H1 (cell line): Measurements from ENCODE around the gene PPIL4. TPM values are rescaled to one million over a fixed set of nuclear protein-coding genes. Genes with fewer than 3 reads are reported as not detected.

Source experiments
- CTCF ChIA-PET: fragments of 300-600 bp; sonication (Branson Sonifier 250); formaldehyde crosslinking; loops from one replicate; lab custom pipeline; 2021; ENCODE audit not compliant: partially characterized antibody; lab: Charles Lee
- POLR2A ChIA-PET: fragments of 300-600 bp; sonication (Branson Sonifier 250); formaldehyde crosslinking; loops from one replicate; lab custom pipeline; 2021; ENCODE audit warnings: inconsistent platforms; ENCODE audit not compliant: partially characterized antibody; lab: Charles Lee
- DNase-seq, 2 experiments: peaks; one replicate each; pipeline versions ENCODE4 v3.0.0 to v3.0.0-alpha.2; 2010 to 2022; ENCODE audit warnings: low spot score in 2 of 2, low read depth in 1 of 2, mixed read lengths in 1 of 2
- FAIRE-seq: peaks from 2 replicates; lab custom pipeline; 2011; peaks lifted over from hg19 to GRCh38; lab: Jason Lieb, UNC
- H2AFZ ChIP-seq: 2 replicates; pipeline ENCODE4 v1.8.1; 2012; ENCODE audit warnings: low read length, inconsistent platforms
- H2AK5ac ChIP-seq: 2 replicates; pipeline ENCODE4 v1.6.1; 2013; ENCODE audit warnings: low read depth, low read length
- H2BK120ac ChIP-seq: replicated peaks from 2 replicates; pipeline ENCODE3; 2013; ENCODE audit warnings: low read depth, low read length, inconsistent platforms
- H2BK12ac ChIP-seq: 2 replicates; pipeline ENCODE4 v1.6.1; 2013; ENCODE audit warnings: low read depth, low read length
- H2BK15ac ChIP-seq: 2 replicates; pipeline ENCODE4 v1.6.1; 2013; ENCODE audit warnings: low read length
- H2BK20ac ChIP-seq: 2 replicates; pipeline ENCODE4 v1.6.1; 2013; ENCODE audit warnings: low read length
- H2BK5ac ChIP-seq: 2 replicates; pipeline ENCODE4 v1.6.1; 2013; ENCODE audit warnings: low read depth, low read length
- H3K14ac ChIP-seq: 2 replicates; pipeline ENCODE4 v1.6.1; 2013; ENCODE audit warnings: inconsistent platforms; ENCODE audit not compliant: insufficient read length
- H3K18ac ChIP-seq: 2 replicates; pipeline ENCODE4 v1.6.1; 2013; ENCODE audit warnings: low read length; ENCODE audit errors: extremely low read depth
- H3K23ac ChIP-seq: 2 replicates; pipeline ENCODE4 v1.6.1; 2013; ENCODE audit warnings: inconsistent platforms; ENCODE audit not compliant: insufficient read length
- H3K23me2 ChIP-seq: 2 replicates; pipeline ENCODE4 v1.6.1; 2013; ENCODE audit warnings: low read depth, low read length
- H3K27ac ChIP-seq: 2 replicates; pipeline ENCODE4 v1.6.1; 2011; ENCODE audit warnings: low read depth, low read length, inconsistent platforms
- H3K27me3 ChIP-seq, 4 experiments: replicated peaks in 1 of 4; 1 replicate in 1 of 4; 2 replicates in 3 of 4; pipeline versions ENCODE4 v1.6.1 to v1.8.1; 2011 to 2013; ENCODE audit warnings: low read length in 3 of 4, mild to moderate bottlenecking in 3 of 4, inconsistent platforms in 2 of 4, mixed read lengths in 2 of 4, moderate library complexity in 1 of 4; ENCODE audit not compliant: control insufficient read depth in 3 of 4, insufficient read depth in 3 of 4; ENCODE audit errors: extremely low read depth in 1 of 4
- H3K36me3 ChIP-seq, 4 experiments: 2 replicates each; pipeline versions ENCODE4 v1.6.1 to v1.8.1; 2011 to 2013; ENCODE audit warnings: mild to moderate bottlenecking in 4 of 4, low read length in 3 of 4, moderate library complexity in 2 of 4, control low read depth in 1 of 4, inconsistent platforms in 1 of 4; ENCODE audit not compliant: insufficient read depth in 4 of 4, control insufficient read depth in 2 of 4
- H3K4ac ChIP-seq: replicated peaks from 2 replicates; pipeline ENCODE3; 2013; ENCODE audit warnings: low read length, low read depth, mixed read lengths, inconsistent platforms; ENCODE audit not compliant: insufficient read length
- H3K4me1 ChIP-seq, 4 experiments: replicated peaks in 1 of 4; 1 replicate in 1 of 4; 2 replicates in 3 of 4; pipeline versions ENCODE4 v1.6.1 to v1.8.1; 2011 to 2013; ENCODE audit warnings: low read length in 3 of 4, inconsistent platforms in 2 of 4, mixed read lengths in 1 of 4; ENCODE audit not compliant: insufficient read depth in 4 of 4, control insufficient read depth in 3 of 4
- H3K4me2 ChIP-seq, 2 experiments: 2 replicates each; pipeline versions ENCODE4 v1.6.1 to v1.8.1; 2011 to 2013; ENCODE audit warnings: low read depth in 2 of 2, low read length in 2 of 2, control low read depth in 1 of 2, inconsistent platforms in 1 of 2, mild to moderate bottlenecking in 1 of 2; ENCODE audit not compliant: insufficient read depth in 1 of 2
- H3K4me3 ChIP-seq, 4 experiments: fragments of 200-600, 300-600 bp in 1 of 4; sonication (generic), shearing (Covaris generic), sonication (Bioruptor Twin) in 1 of 4; 2 replicates each; pipeline versions ENCODE4 v1.5.1 to v1.8.1; 2011 to 2016; ENCODE audit warnings: low read length in 4 of 4, low read depth in 3 of 4, control low read depth in 2 of 4, inconsistent platforms in 2 of 4, mild to moderate bottlenecking in 2 of 4, mixed read lengths in 1 of 4, moderate library complexity in 1 of 4; ENCODE audit not compliant: insufficient read depth in 2 of 4; ENCODE audit errors: extremely low read depth in 1 of 4
- H3K56ac ChIP-seq: replicated peaks from 2 replicates; pipeline ENCODE3; 2013; ENCODE audit warnings: low read depth, mild to moderate bottlenecking, mixed read lengths, low read length, inconsistent platforms; ENCODE audit not compliant: insufficient read length
- H3K79me1 ChIP-seq: 2 replicates; pipeline ENCODE4 v1.6.1; 2013; ENCODE audit warnings: low read depth, low read length, control low read depth
- H3K79me2 ChIP-seq, 2 experiments: 2 replicates each; pipeline versions ENCODE4 v1.6.1 to v1.8.1; 2012 to 2013; ENCODE audit warnings: low read length in 2 of 2, mild to moderate bottlenecking in 2 of 2, inconsistent platforms in 1 of 2; ENCODE audit not compliant: insufficient read depth in 2 of 2, control insufficient read depth in 1 of 2
- H3K9ac ChIP-seq, 4 experiments: replicated peaks in 1 of 4; 1 replicate in 1 of 4; 2 replicates in 3 of 4; pipeline versions ENCODE4 v1.6.1 to v1.8.1; 2011 to 2013; ENCODE audit warnings: low read depth in 3 of 4, low read length in 3 of 4, control low read depth in 2 of 4, mild to moderate bottlenecking in 2 of 4, moderate library complexity in 2 of 4, inconsistent platforms in 1 of 4; ENCODE audit errors: extremely low read depth in 1 of 4
- H3K9me3 ChIP-seq, 2 experiments: 2 replicates each; pipeline versions ENCODE4 v1.6.1 to v1.8.1; 2012 to 2013; ENCODE audit warnings: mild to moderate bottlenecking in 2 of 2, moderate library complexity in 2 of 2, control low read depth in 1 of 2, inconsistent platforms in 1 of 2, low read depth in 1 of 2, low read length in 1 of 2, mixed read lengths in 1 of 2; ENCODE audit not compliant: insufficient read depth in 2 of 2
- H4K20me1 ChIP-seq, 2 experiments: replicated peaks in 1 of 2; 2 replicates each; pipeline versions ENCODE3 to v1.8.1; 2011 to 2013; ENCODE audit warnings: inconsistent platforms in 2 of 2, low read length in 2 of 2, mild to moderate bottlenecking in 1 of 2; ENCODE audit not compliant: insufficient read depth in 2 of 2, control insufficient read depth in 1 of 2
- H4K5ac ChIP-seq: 2 replicates; pipeline ENCODE4 v1.6.1; 2013; ENCODE audit warnings: low read length, low read depth, mixed read lengths, inconsistent platforms; ENCODE audit not compliant: insufficient read length
- H4K8ac ChIP-seq: 2 replicates; pipeline ENCODE4 v1.8.0; 2013; ENCODE audit warnings: mild to moderate bottlenecking, moderate library complexity, low read length, inconsistent platforms; ENCODE audit not compliant: insufficient read depth; ENCODE audit errors: extremely low read depth
- H4K91ac ChIP-seq: replicated peaks from 2 replicates; pipeline ENCODE3; 2013; ENCODE audit warnings: low read length, mixed read lengths, inconsistent platforms; ENCODE audit not compliant: insufficient read length
- CBX5 ChIP-seq: fragments of 300-800, 300-1000 bp; sonication (generic); IDR thresholded peaks from 2 replicates; pipeline ENCODE4 v1.7.1; 2016; ENCODE audit warnings: antibody characterized with exemption, low read length, low read depth
- CHD1 ChIP-seq: IDR thresholded peaks from 2 replicates; pipeline ENCODE4 v1.6.1; 2012; ENCODE audit warnings: low read depth, low read length, improper control_type of control experiment
- CHD2 ChIP-seq: IDR thresholded peaks from 2 replicates; pipeline ENCODE4 v1.6.1; 2012; ENCODE audit warnings: low read length, improper control_type of control experiment
- EZH2 ChIP-seq: fragments of 200-600 bp; sonication (generic); IDR thresholded peaks from 2 replicates; pipeline ENCODE4 v1.7.1; 2012; ENCODE audit warnings: low read depth, mild to moderate bottlenecking, moderate library complexity, low read length, inconsistent platforms; ENCODE audit not compliant: severe bottlenecking
- NANOG ChIP-seq: IDR thresholded peaks from 2 replicates; pipeline ENCODE4 v1.6.1; 2011; ENCODE audit warnings: low read length, low read depth, mild to moderate bottlenecking, inconsistent platforms; ENCODE audit not compliant: insufficient read depth, poor library complexity, severe bottlenecking
- NRF1 ChIP-seq: IDR thresholded peaks from 2 replicates; pipeline ENCODE4 v1.6.1; 2011; ENCODE audit warnings: mild to moderate bottlenecking, low read depth, low read length, improper control_type of control experiment
- POLR2A ChIP-seq, 2 experiments: IDR thresholded peaks; 1 replicate in 1 of 2; 2 replicates in 1 of 2; pipeline ENCODE4 v1.6.1; 2011; ENCODE audit warnings: low read depth in 2 of 2, low read length in 2 of 2, mild to moderate bottlenecking in 2 of 2; ENCODE audit errors: control extremely low read depth in 1 of 2
- SP2 ChIP-seq: IDR thresholded peaks from 2 replicates; pipeline ENCODE4 v1.6.1; 2012; ENCODE audit warnings: mild to moderate bottlenecking, low read length, inconsistent platforms
- SP4 ChIP-seq: IDR thresholded peaks from 2 replicates; pipeline ENCODE4 v1.6.1; 2012; ENCODE audit warnings: low read length, inconsistent platforms
- TAF7 ChIP-seq: optimal IDR thresholded peaks from 2 replicates; pipeline ENCODE3; 2011; ENCODE audit warnings: low read depth, mild to moderate bottlenecking, inconsistent platforms, low read length, moderate library complexity, borderline replicate concordance
- WGBS, 2 experiments: shearing (Covaris generic) in 1 of 2; methylation state at CpG; one replicate each; pipeline versions ENCODE4 v1.1.6 to v1.1.7; 2013 to 2015; ENCODE audit warnings: low lambda C conversion rate in 2 of 2, mixed read lengths in 2 of 2, inconsistent platforms in 1 of 2, low coverage in 1 of 2, missing lambda C conversion rate in 1 of 2; ENCODE audit not compliant: insufficient replicate concordance in 2 of 2, insufficient coverage in 1 of 2, insufficient read length in 1 of 2; ENCODE audit errors: extremely low coverage in 1 of 2, missing lambda C conversion rate in 1 of 2; 5-methylcytosine and 5-hydroxymethylcytosine counted together
- polyA plus RNA-seq, 7 experiments: library from polyadenylated mRNA; depleted of rRNA in 3 of 7; stranded (reverse) in 5 of 7; unstranded in 2 of 7; fragments of >200 nt in 5 of 7; fragments of 200-250 nt in 2 of 7; gene quantifications; 1 replicate in 5 of 7; 2 replicates in 1 of 7; 4 replicates in 1 of 7; pipeline versions ENCODE4 v1.2.1 to v1.2.3, GENCODE V29; 2011 to 2013; ENCODE audit warnings: missing spikeins in 2 of 7, mixed read lengths in 2 of 7
- total RNA-seq: library from RNA; stranded (reverse); fragmentation: NEBNext Ultra II Directional; extraction: Animal tissue kit (Norgen Biotek cat#: 25700); gene quantifications from 2 replicates; pipeline ENCODE4 v1.2.1, GENCODE V29; 2021

PPIL4 gene
- total and polyA plus RNA-seq, 2 of the 8 experiments (the other 6 are each of a cell fraction or from before 2014, with no cell fraction given), result 2.0 to 33.2 TPM

DNA sequence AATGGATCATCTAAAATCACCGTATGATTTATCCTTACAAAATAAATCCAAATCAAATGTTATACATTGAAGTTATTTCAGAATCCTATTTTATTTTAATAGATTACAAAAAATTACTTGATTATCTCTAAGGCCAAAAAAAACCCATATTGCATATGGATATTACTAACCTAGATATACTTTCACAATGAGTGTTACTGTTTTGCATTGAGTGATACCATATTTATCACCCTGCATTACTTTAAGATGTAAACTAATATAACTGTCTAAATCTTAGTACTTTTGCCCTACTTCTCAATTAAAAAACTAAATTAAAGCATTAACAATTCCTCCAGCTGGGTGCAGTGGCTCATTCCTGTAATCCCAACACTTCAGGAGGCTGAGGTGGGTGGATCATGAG, 11.1 kb downstream of the PPIL4 start:
- H2BK5ac ChIP-seq, result no peak overlapping the region
- H2AK5ac ChIP-seq, result no peak overlapping the region
- H3K4me3 ChIP-seq, result no peak overlapping the region
- DNase-seq, result no peak
- no peak overlapping the region for H3K27ac ChIP-seq
- no peaks in the 10 kb centered on the region for H3K4me1 ChIP-seq
- no peak overlapping the region for H2AFZ ChIP-seq
- H3K9ac ChIP-seq, result no peak overlapping the region
- peaks cover 2 to 70% (median 33%) of the 10 kb centered on the region in 4 experiments for H3K36me3 ChIP-seq
- no peak overlapping the region for H3K23ac ChIP-seq
- FAIRE-seq, result no peak
- no peaks in the 10 kb centered on the region for H3K79me1 ChIP-seq
- H3K14ac ChIP-seq, result no peak overlapping the region
- H4K8ac ChIP-seq, result no peak overlapping the region
- no peak overlapping the region for H3K56ac ChIP-seq
- no peak overlapping the region for H3K4me2 ChIP-seq
- no peak overlapping the region for H4K5ac ChIP-seq
- H3K27me3 ChIP-seq, result no peaks in the 10 kb centered on the region
- H2BK12ac ChIP-seq, result no peak overlapping the region
- H4K91ac ChIP-seq, result no peak overlapping the region
- no peak overlapping the region for H3K18ac ChIP-seq
- H2BK120ac ChIP-seq, result no peak overlapping the region
- H3K4ac ChIP-seq, result no peak overlapping the region
- WGBS, 2 experiments, result 86% methylated on average over 1 of the region's 1 CpG; no CpG with 5 or more reads in 1 of the 2 experiments
- H3K79me2 ChIP-seq, result no peaks in the 10 kb centered on the region
- TF ChIP-seq SP2 (no peak), CHD2 (no peak), NANOG (no peak), CHD1 (no peak), CBX5 (no peak), SP4 (no peak), NRF1 (no peak), TAF7 (no peak), EZH2 (no peak), POLR2A (IDR thresholded peaks at IDR 0.05; ENCODE audit: control extremely low read depth in 1 of 2, low read depth in 2 of 2, low read length in 2 of 2) (no peak)
- H2BK15ac ChIP-seq, result no peak overlapping the region
- no peaks in the 10 kb centered on the region for H3K23me2 ChIP-seq
- ChIA-PET POLR2A (no interaction called here), CTCF (no interaction called here)
- H4K20me1 ChIP-seq, result no peaks in the 10 kb centered on the region
- H2BK20ac ChIP-seq, result no peak overlapping the region
- H3K9me3 ChIP-seq, result no peaks in the 10 kb centered on the region
